GM23338 (cell line): ENCODE measurements around the gene TIMM29. TPM values are rescaled to one million over a fixed set of nuclear protein-coding genes. Genes with fewer than 3 reads are reported as not detected.

Source experiments
- ATAC-seq: fragments of 200-7000 bp; cut with Tn5 transposase; 3 replicates; pipeline ENCODE4 v1.9.1; 2020
- DNase-seq: peaks from one replicate; pipeline ENCODE4 v3.0.0-alpha.2; 2015; ENCODE audit warnings: low spot score
- H2AFZ ChIP-seq: fragments of 200-600 bp; sonication (generic); 2 replicates; pipeline ENCODE4 v1.8.0; 2016; ENCODE audit warnings: antibody characterized with exemption, mild to moderate bottlenecking, moderate library complexity
- H3F3A ChIP-seq: fragments of 200-600 bp; sonication (generic); replicated peaks from 2 replicates; pipeline ENCODE4 v1.8.0; 2017; ENCODE audit warnings: antibody characterized with exemption, mixed run types, low read depth
- H3K27ac ChIP-seq: fragments of 200-600 bp; sonication (generic); 2 replicates; pipeline ENCODE4 v1.6.1; 2016; ENCODE audit warnings: low read depth
- H3K27me3 ChIP-seq: fragments of 200-600 bp; sonication (generic); 2 replicates; pipeline ENCODE4 v1.8.0; 2016; ENCODE audit warnings: mild to moderate bottlenecking, mixed run types, moderate library complexity; ENCODE audit not compliant: insufficient read depth
- H3K36me3 ChIP-seq: fragments of 200-600 bp; sonication (generic); 2 replicates; pipeline ENCODE4 v1.8.0; 2016; ENCODE audit warnings: mild to moderate bottlenecking; ENCODE audit not compliant: insufficient read depth
- H3K4me1 ChIP-seq: fragments of 200-600 bp; sonication (generic); 2 replicates; pipeline ENCODE4 v1.8.0; 2016; ENCODE audit warnings: mild to moderate bottlenecking, moderate library complexity; ENCODE audit not compliant: insufficient read depth
- H3K4me2 ChIP-seq: fragments of 200-600 bp; sonication (generic); 2 replicates; pipeline ENCODE4 v1.7.1; 2017; ENCODE audit warnings: mixed run types
- H3K4me3 ChIP-seq: fragments of 200-600 bp; sonication (generic); 2 replicates; pipeline ENCODE4 v1.6.1; 2016; ENCODE audit warnings: mixed run types
- H3K79me2 ChIP-seq: fragments of 200-600 bp; sonication (generic); replicated peaks from 2 replicates; pipeline ENCODE4 v1.8.0; 2017; ENCODE audit warnings: mild to moderate bottlenecking; ENCODE audit not compliant: insufficient read depth
- H3K9me2 ChIP-seq: fragments of 200-600 bp; sonication (generic); 2 replicates; pipeline ENCODE4 v1.8.0; 2017; ENCODE audit not compliant: insufficient read depth
- H4K20me1 ChIP-seq: fragments of 200-600 bp; sonication (generic); replicated peaks from 2 replicates; pipeline ENCODE4 v1.8.0; 2017; ENCODE audit warnings: mild to moderate bottlenecking; ENCODE audit not compliant: insufficient read depth
- H3K27ac Mint-ChIP-seq: 2 replicates; pipeline ENCODE4 v1.8.0; 2020; ENCODE audit warnings: inconsistent platforms, mild to moderate bottlenecking, moderate library complexity, mixed read lengths
- H3K27me3 Mint-ChIP-seq: 3 replicates; pipeline ENCODE4 v1.8.0; 2022; ENCODE audit warnings: low read depth, mild to moderate bottlenecking, moderate library complexity, mixed read lengths, inconsistent platforms; ENCODE audit not compliant: insufficient read depth, poor library complexity
- H3K36me3 Mint-ChIP-seq: 3 replicates; pipeline ENCODE4 v1.8.0; 2021; ENCODE audit warnings: low read depth, mild to moderate bottlenecking, inconsistent platforms, moderate library complexity, mixed read lengths
- H3K4me1 Mint-ChIP-seq: 3 replicates; pipeline ENCODE4 v1.8.0; 2020; ENCODE audit warnings: mild to moderate bottlenecking, inconsistent platforms, mixed read lengths
- H3K4me3 Mint-ChIP-seq: 3 replicates; pipeline ENCODE4 v1.8.0; 2021; ENCODE audit warnings: moderate library complexity, mild to moderate bottlenecking, inconsistent platforms, mixed read lengths
- H3K9me3 Mint-ChIP-seq: 3 replicates; pipeline ENCODE4 v1.8.0; 2020; ENCODE audit warnings: moderate library complexity, mild to moderate bottlenecking, inconsistent platforms, mixed read lengths
- CREB1 ChIP-seq: fragments of 250-450 bp; sonication (Bioruptor Pico); IDR thresholded peaks from 2 replicates; pipeline ENCODE4 v1.5.0; 2020; ENCODE audit warnings: low read depth, mild to moderate bottlenecking, moderate library complexity
- CTCF ChIP-seq, 2 experiments: fragments of 200-600 bp in 1 of 2; sonication (generic) in 1 of 2; conservative IDR thresholded peaks; 2 replicates each; pipeline versions ENCODE4 v1.5.1 to v1.6.1; 2016 to 2017; ENCODE audit warnings: antibody characterized with exemption in 2 of 2, low read depth in 2 of 2, mild to moderate bottlenecking in 2 of 2, moderate library complexity in 1 of 2
- EZH2 ChIP-seq: fragments of 200-600 bp; sonication (generic); IDR thresholded peaks from one replicate; pipeline ENCODE4 v1.8.0; 2017; ENCODE audit warnings: antibody characterized with exemption, mild to moderate bottlenecking, low read depth; ENCODE audit not compliant: unreplicated experiment
- EZH2phosphoT487 ChIP-seq: fragments of 200-600 bp; sonication (generic); IDR thresholded peaks from one replicate; pipeline ENCODE4 v1.8.1; 2018; ENCODE audit warnings: antibody characterized with exemption; ENCODE audit not compliant: unreplicated experiment
- JUNB ChIP-seq: IDR thresholded peaks from one replicate; pipeline ENCODE4 v1.6.1; 2016; ENCODE audit warnings: antibody characterized with exemption; ENCODE audit not compliant: unreplicated experiment
- NANOG ChIP-seq: IDR thresholded peaks from 2 replicates; pipeline ENCODE4 v1.6.1; 2016; ENCODE audit warnings: antibody characterized with exemption, borderline replicate concordance
- POLR2AphosphoS5 ChIP-seq: IDR thresholded peaks from 2 replicates; pipeline ENCODE4 v1.6.1; 2016; ENCODE audit warnings: antibody characterized with exemption, low read depth
- STAT1 ChIP-seq: IDR thresholded peaks from one replicate; pipeline ENCODE4 v1.6.1; 2016; ENCODE audit warnings: antibody characterized with exemption; ENCODE audit not compliant: unreplicated experiment
- ZNF114 ChIP-seq: fragments of 250-450 bp; sonication (Bioruptor Pico); IDR thresholded peaks from 2 replicates; pipeline ENCODE4 v1.5.0; 2020; ENCODE audit warnings: mild to moderate bottlenecking, moderate library complexity
- ZNF331 ChIP-seq: fragments of 250-450 bp; sonication (Bioruptor Pico); IDR thresholded peaks from 2 replicates; pipeline ENCODE4 v1.5.0; 2020; ENCODE audit warnings: low read depth, mild to moderate bottlenecking, moderate library complexity
- polyA plus RNA-seq: library from polyadenylated mRNA; unstranded; fragments of >200 nt; fragmentation: Nextera tagmentation; extraction: Ambion mirVana; gene quantifications from 2 replicates; pipeline ENCODE4 v1.2.1, GENCODE V29; 2016
- total RNA-seq: library from RNA; depleted of rRNA; stranded (reverse); fragments of >200 nt; shearing (Covaris generic); gene quantifications from 2 replicates; pipeline ENCODE4 v1.2.3, GENCODE V29; 2014
- TF ChIP-seq, protein P1 (sequence below): IDR thresholded peaks from one replicate; pipeline ENCODE4 v1.6.1; 2018; ENCODE audit warnings: antibody characterized with exemption; ENCODE audit not compliant: unreplicated experiment
- TF ChIP-seq, protein P2 (sequence below): IDR thresholded peaks from 2 replicates; pipeline ENCODE4 v1.6.1; 2016; ENCODE audit warnings: antibody characterized with exemption
- TF ChIP-seq, protein P3 (sequence below): fragments of 250-450 bp; sonication (Bioruptor Pico); IDR thresholded peaks from 2 replicates; pipeline ENCODE4 v1.5.0; 2020; ENCODE audit warnings: mild to moderate bottlenecking, moderate library complexity

The TIMM29 gene
- total and polyA plus RNA-seq, 2 experiments from 2014 or later = 24.1 to 60.7 TPM

DNA sequence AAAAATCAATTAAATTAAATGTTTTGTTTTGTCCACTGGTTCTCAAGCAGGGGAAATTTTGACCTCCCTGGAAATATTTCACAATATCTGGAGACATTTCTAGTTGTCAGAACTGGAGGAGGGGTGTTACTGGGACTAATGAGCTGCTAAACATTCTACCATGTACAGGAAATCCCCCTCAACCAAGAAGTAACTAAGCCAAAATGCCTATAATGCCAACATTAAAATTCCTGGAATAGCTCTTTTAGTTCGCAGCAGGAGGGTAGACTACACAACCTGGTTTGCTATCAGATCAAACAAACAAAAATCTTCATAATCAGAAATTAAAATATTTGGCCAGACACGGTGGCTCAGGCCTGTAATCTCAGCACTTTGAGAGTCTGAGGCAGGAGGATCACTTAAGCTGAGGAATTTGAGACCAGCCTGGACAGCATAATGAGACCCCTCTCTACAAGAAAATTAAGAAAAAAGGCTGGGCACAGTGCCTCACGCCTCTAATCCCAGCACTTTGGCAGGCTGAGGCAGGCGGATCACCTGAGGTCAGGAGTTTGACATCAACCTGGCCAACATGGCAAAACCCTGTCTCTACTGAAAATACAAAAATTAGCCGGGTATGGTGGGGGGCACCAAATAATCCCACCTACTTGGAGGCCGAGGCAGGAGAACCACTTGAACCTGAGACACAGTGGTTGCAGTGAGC is 18.5 kb downstream of the TIMM29 start:
- Histone ChIP-seq H3K79me2 (no peaks in the 10 kb centered on the region), H3K36me3 (no peaks in the 10 kb centered on the region), H4K20me1 (no peaks in the 10 kb centered on the region), H3K4me2 (no peak overlapping the region), H3K4me3 (no peak overlapping the region), H3K27ac (no peak overlapping the region), H3K4me1 (no peaks in the 10 kb centered on the region), H3F3A (0 out of 2 replicates have a peak, but pooled peaks cover 3% of the 10 kb centered on the region), H2AFZ (no peak overlapping the region), H3K9me2 (no peaks in the 10 kb centered on the region), H3K27me3 (no peaks in the 10 kb centered on the region)
- no peak for DNase-seq
- Mint-ChIP-seq H3K27me3 (peaks cover 2% of the 10 kb centered on the region), H3K36me3 (no peaks in the 10 kb centered on the region), H3K4me1 (peaks cover 4% of the 10 kb centered on the region; the same call in 1 of the 3 replicates), H3K27ac (no peak overlapping the region), H3K9me3 (no peaks in the 10 kb centered on the region), H3K4me3 (no peak overlapping the region)
- ATAC-seq = no peak
- TF ChIP-seq NANOG = no peak
- no peak for TF ChIP-seq ZNF114 (CRISPR knock-in tag)
- no peak for TF ChIP-seq CREB1 (CRISPR knock-in tag)
- TF ChIP-seq, protein P1, sequence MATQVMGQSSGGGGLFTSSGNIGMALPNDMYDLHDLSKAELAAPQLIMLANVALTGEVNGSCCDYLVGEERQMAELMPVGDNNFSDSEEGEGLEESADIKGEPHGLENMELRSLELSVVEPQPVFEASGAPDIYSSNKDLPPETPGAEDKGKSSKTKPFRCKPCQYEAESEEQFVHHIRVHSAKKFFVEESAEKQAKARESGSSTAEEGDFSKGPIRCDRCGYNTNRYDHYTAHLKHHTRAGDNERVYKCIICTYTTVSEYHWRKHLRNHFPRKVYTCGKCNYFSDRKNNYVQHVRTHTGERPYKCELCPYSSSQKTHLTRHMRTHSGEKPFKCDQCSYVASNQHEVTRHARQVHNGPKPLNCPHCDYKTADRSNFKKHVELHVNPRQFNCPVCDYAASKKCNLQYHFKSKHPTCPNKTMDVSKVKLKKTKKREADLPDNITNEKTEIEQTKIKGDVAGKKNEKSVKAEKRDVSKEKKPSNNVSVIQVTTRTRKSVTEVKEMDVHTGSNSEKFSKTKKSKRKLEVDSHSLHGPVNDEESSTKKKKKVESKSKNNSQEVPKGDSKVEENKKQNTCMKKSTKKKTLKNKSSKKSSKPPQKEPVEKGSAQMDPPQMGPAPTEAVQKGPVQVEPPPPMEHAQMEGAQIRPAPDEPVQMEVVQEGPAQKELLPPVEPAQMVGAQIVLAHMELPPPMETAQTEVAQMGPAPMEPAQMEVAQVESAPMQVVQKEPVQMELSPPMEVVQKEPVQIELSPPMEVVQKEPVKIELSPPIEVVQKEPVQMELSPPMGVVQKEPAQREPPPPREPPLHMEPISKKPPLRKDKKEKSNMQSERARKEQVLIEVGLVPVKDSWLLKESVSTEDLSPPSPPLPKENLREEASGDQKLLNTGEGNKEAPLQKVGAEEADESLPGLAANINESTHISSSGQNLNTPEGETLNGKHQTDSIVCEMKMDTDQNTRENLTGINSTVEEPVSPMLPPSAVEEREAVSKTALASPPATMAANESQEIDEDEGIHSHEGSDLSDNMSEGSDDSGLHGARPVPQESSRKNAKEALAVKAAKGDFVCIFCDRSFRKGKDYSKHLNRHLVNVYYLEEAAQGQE = no peak
- TF ChIP-seq CTCF (conservative IDR thresholded peaks at IDR 0.05; ENCODE audit: low read depth in 2 of 2) = no peak
- TF ChIP-seq EZH2 = no peak
- no peak for TF ChIP-seq POLR2AphosphoS5
- TF ChIP-seq ZNF331 = no peak
- no peak for TF ChIP-seq JUNB
- TF ChIP-seq STAT1 = no peak
- TF ChIP-seq EZH2phosphoT487 = no peak
- TF ChIP-seq, protein P2, sequence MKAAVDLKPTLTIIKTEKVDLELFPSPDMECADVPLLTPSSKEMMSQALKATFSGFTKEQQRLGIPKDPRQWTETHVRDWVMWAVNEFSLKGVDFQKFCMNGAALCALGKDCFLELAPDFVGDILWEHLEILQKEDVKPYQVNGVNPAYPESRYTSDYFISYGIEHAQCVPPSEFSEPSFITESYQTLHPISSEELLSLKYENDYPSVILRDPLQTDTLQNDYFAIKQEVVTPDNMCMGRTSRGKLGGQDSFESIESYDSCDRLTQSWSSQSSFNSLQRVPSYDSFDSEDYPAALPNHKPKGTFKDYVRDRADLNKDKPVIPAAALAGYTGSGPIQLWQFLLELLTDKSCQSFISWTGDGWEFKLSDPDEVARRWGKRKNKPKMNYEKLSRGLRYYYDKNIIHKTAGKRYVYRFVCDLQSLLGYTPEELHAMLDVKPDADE = no peak
- TF ChIP-seq, protein P3, sequence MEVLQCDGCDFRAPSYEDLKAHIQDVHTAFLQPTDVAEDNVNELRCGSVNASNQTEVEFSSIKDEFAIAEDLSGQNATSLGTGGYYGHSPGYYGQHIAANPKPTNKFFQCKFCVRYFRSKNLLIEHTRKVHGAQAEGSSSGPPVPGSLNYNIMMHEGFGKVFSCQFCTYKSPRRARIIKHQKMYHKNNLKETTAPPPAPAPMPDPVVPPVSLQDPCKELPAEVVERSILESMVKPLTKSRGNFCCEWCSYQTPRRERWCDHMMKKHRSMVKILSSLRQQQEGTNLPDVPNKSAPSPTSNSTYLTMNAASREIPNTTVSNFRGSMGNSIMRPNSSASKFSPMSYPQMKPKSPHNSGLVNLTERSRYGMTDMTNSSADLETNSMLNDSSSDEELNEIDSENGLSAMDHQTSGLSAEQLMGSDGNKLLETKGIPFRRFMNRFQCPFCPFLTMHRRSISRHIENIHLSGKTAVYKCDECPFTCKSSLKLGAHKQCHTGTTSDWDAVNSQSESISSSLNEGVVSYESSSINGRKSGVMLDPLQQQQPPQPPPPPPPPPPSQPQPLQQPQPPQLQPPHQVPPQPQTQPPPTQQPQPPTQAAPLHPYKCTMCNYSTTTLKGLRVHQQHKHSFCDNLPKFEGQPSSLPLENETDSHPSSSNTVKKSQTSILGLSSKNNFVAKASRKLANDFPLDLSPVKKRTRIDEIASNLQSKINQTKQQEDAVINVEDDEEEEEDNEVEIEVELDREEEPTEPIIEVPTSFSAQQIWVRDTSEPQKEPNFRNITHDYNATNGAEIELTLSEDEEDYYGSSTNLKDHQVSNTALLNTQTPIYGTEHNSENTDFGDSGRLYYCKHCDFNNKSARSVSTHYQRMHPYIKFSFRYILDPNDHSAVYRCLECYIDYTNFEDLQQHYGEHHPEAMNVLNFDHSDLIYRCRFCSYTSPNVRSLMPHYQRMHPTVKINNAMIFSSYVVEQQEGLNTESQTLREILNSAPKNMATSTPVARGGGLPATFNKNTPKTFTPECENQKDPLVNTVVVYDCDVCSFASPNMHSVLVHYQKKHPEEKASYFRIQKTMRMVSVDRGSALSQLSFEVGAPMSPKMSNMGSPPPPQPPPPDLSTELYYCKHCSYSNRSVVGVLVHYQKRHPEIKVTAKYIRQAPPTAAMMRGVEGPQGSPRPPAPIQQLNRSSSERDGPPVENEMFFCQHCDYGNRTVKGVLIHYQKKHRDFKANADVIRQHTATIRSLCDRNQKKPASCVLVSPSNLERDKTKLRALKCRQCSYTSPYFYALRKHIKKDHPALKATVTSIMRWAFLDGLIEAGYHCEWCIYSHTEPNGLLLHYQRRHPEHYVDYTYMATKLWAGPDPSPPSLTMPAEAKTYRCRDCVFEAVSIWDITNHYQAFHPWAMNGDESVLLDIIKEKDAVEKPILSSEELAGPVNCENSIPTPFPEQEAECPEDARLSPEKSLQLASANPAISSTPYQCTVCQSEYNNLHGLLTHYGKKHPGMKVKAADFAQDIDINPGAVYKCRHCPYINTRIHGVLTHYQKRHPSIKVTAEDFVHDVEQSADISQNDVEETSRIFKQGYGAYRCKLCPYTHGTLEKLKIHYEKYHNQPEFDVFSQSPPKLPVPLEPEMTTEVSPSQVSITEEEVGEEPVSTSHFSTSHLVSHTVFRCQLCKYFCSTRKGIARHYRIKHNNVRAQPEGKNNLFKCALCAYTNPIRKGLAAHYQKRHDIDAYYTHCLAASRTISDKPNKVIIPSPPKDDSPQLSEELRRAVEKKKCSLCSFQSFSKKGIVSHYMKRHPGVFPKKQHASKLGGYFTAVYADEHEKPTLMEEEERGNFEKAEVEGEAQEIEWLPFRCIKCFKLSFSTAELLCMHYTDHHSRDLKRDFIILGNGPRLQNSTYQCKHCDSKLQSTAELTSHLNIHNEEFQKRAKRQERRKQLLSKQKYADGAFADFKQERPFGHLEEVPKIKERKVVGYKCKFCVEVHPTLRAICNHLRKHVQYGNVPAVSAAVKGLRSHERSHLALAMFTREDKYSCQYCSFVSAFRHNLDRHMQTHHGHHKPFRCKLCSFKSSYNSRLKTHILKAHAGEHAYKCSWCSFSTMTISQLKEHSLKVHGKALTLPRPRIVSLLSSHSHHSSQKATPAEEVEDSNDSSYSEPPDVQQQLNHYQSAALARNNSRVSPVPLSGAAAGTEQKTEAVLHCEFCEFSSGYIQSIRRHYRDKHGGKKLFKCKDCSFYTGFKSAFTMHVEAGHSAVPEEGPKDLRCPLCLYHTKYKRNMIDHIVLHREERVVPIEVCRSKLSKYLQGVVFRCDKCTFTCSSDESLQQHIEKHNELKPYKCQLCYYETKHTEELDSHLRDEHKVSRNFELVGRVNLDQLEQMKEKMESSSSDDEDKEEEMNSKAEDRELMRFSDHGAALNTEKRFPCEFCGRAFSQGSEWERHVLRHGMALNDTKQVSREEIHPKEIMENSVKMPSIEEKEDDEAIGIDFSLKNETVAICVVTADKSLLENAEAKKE (CRISPR knock-in tag) = no peak
